ENCODE results near the gene TTF1. TPM values are rescaled to one million over a fixed set of nuclear protein-coding genes. Genes with fewer than 3 reads are reported as not detected.
A peak's percentile ranks its signal among the peaks of the same experiment; 100 is the strongest.

Gene TTF1
- total and polyA plus RNA-seq, 9 of the 15 experiments (the other 6 are each of a cell fraction or from before 2014, with no cell fraction given) = 9.0 to 18.5 (median 15.8) TPM

- TF ChIP-seq, protein P1, sequence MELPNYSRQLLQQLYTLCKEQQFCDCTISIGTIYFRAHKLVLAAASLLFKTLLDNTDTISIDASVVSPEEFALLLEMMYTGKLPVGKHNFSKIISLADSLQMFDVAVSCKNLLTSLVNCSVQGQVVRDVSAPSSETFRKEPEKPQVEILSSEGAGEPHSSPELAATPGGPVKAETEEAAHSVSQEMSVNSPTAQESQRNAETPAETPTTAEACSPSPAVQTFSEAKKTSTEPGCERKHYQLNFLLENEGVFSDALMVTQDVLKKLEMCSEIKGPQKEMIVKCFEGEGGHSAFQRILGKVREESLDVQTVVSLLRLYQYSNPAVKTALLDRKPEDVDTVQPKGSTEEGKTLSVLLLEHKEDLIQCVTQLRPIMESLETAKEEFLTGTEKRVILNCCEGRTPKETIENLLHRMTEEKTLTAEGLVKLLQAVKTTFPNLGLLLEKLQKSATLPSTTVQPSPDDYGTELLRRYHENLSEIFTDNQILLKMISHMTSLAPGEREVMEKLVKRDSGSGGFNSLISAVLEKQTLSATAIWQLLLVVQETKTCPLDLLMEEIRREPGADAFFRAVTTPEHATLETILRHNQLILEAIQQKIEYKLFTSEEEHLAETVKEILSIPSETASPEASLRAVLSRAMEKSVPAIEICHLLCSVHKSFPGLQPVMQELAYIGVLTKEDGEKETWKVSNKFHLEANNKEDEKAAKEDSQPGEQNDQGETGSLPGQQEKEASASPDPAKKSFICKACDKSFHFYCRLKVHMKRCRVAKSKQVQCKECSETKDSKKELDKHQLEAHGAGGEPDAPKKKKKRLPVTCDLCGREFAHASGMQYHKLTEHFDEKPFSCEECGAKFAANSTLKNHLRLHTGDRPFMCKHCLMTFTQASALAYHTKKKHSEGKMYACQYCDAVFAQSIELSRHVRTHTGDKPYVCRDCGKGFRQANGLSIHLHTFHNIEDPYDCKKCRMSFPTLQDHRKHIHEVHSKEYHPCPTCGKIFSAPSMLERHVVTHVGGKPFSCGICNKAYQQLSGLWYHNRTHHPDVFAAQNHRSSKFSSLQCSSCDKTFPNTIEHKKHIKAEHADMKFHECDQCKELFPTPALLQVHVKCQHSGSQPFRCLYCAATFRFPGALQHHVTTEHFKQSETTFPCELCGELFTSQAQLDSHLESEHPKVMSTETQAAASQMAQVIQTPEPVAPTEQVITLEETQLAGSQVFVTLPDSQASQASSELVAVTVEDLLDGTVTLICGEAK (IDR thresholded peaks at IDR 0.05) = peak; percentile 63
- TF ChIP-seq, protein P1 (CRISPR knock-in tag; IDR thresholded peaks at IDR 0.05) = no peak
- no peak for TF ChIP-seq SREBF1 (IDR thresholded peaks at IDR 0.05; ENCODE audit: borderline replicate concordance, low read depth, low read length)
- no peak; the same call in 1 of the 2 replicates for TF ChIP-seq ZFX (CRISPR knock-in tag; IDR thresholded peaks at IDR 0.05)
- TF ChIP-seq ZNF224 (CRISPR knock-in tag; IDR thresholded peaks at IDR 0.05) = no peak
- TF ChIP-seq NFXL1 (CRISPR knock-in tag; IDR thresholded peaks at IDR 0.05) = no peak
- TF ChIP-seq ZNF518B (CRISPR knock-in tag; IDR thresholded peaks at IDR 0.05) = no peak
- peak in 1 of 2 experiments; percentile 31; a peak in 1 of 4 replicates for TF ChIP-seq RCOR1 (IDR thresholded peaks at IDR 0.05; ENCODE audit: borderline replicate concordance in 1 of 2, low read depth in 2 of 2, low read length in 2 of 2)
- no peak for TF ChIP-seq PHTF2 (CRISPR knock-in tag; IDR thresholded peaks at IDR 0.05)
- peak; percentile 76 to 88 for TF ChIP-seq FOXK2 (conservative IDR thresholded peaks at IDR 0.05 in 1 of 2, IDR thresholded peaks at IDR 0.05 in 1 of 2; ENCODE audit: low read depth in 2 of 2)
- no peak for TF ChIP-seq MLLT1 (IDR thresholded peaks at IDR 0.05)
- TF ChIP-seq NFE2 (IDR thresholded peaks at IDR 0.05; ENCODE audit: low read depth) = 0 out of 2 replicates have a peak, but pooled peaks have one; percentile 11
- TF ChIP-seq ELF1 (tag; IDR thresholded peaks at IDR 0.05) = peak; percentile 80
Measured at GRCh38 chr9:132372177-132373095, 34.2 kb downstream of the TTF1 start (continued).

Data from K562 (cell line).